HG02571 (cell line): ENCODE data around the gene CFAP61.
A peak's percentile ranks its signal among the peaks of the same experiment; 100 is the strongest.
"Not testable (repeated sequence)": the region's sequence is repeated elsewhere in the genome, so short reads cannot be mapped to it uniquely, and the experiment has no call there.

ENCODE experiments used
- ATAC-seq: cut with Tn5 transposase; IDR thresholded peaks from one replicate; pipeline ENCODE4 v1.9.1; 2021; ENCODE audit warnings: mild to moderate bottlenecking, moderate library complexity; ENCODE audit not compliant: unreplicated experiment

CFAP61 gene

GRCh38 chr20:20317195-20317594 is 264.9 kb downstream of the CFAP61 start:
- peak; percentile 91 for ATAC-seq

GRCh38 chr20:20317621-20318364 is 265.5 kb downstream of the CFAP61 start:
- peak; percentile 36 for ATAC-seq

- no peak for ATAC-seq
Measured at GRCh38 chr20:20318365-20319161, 266.2 kb downstream of the CFAP61 start.

- no peak for ATAC-seq
Measured at GRCh38 chr20:20321134-20321533, 268.8 kb downstream of the CFAP61 start.

- ATAC-seq = no peak
Measured at GRCh38 chr20:20321917-20322316, 269.6 kb downstream of the CFAP61 start.

- ATAC-seq = no peak
Measured at GRCh38 chr20:20322912-20323311, 270.6 kb downstream of the CFAP61 start.

GRCh38 chr20:20327746-20328145 is 275.4 kb downstream of the CFAP61 start:
- no peak for ATAC-seq

- ATAC-seq = no peak
Measured at GRCh38 chr20:20329564-20329963, 277.2 kb downstream of the CFAP61 start.

- ATAC-seq = no peak
Measured at GRCh38 chr20:20331156-20331555, 278.8 kb downstream of the CFAP61 start.

- ATAC-seq = no peak
Measured at GRCh38 chr20:20331817-20332216, 279.5 kb downstream of the CFAP61 start.

GRCh38 chr20:20333866-20334265 is 281.5 kb downstream of the CFAP61 start:
- no peak for ATAC-seq

- peak; percentile 96 for ATAC-seq
Measured at GRCh38 chr20:20334489-20334888, 282.2 kb downstream of the CFAP61 start.

GRCh38 chr20:20338133-20338730 is 285.9 kb downstream of the CFAP61 start:
- no peak for ATAC-seq

GRCh38 chr20:20340443-20340842 is 288.1 kb downstream of the CFAP61 start:
- no peak for ATAC-seq

- no peak for ATAC-seq
Measured at GRCh38 chr20:20341371-20341770, 289.0 kb downstream of the CFAP61 start.

GRCh38 chr20:20342066-20342465 is 289.7 kb downstream of the CFAP61 start:
- no peak for ATAC-seq

GRCh38 chr20:20343932-20344331 is 291.6 kb downstream of the CFAP61 start:
- ATAC-seq = no peak

GRCh38 chr20:20344476-20344875 is 292.1 kb downstream of the CFAP61 start:
- no peak for ATAC-seq

GRCh38 chr20:20353576-20353975 is 301.2 kb downstream of the CFAP61 start:
- no peak for ATAC-seq

- ATAC-seq = not testable (repeated sequence)
Measured at GRCh38 chr20:20355503-20355902, 303.2 kb downstream of the CFAP61 start.

- ATAC-seq = no peak
Measured at GRCh38 chr20:20358801-20359200, 306.5 kb downstream of the CFAP61 start.

- ATAC-seq = no peak
Measured at GRCh38 chr20:20359628-20360027, 307.3 kb downstream of the CFAP61 start.
